GM21529 (cell line): Measurements from ENCODE around the gene PSMD10.

Experiments used
- ATAC-seq: cut with Tn5 transposase; IDR thresholded peaks from one replicate; pipeline ENCODE4 v1.9.1; 2021; ENCODE audit not compliant: unreplicated experiment

PSMD10 gene

DNA sequence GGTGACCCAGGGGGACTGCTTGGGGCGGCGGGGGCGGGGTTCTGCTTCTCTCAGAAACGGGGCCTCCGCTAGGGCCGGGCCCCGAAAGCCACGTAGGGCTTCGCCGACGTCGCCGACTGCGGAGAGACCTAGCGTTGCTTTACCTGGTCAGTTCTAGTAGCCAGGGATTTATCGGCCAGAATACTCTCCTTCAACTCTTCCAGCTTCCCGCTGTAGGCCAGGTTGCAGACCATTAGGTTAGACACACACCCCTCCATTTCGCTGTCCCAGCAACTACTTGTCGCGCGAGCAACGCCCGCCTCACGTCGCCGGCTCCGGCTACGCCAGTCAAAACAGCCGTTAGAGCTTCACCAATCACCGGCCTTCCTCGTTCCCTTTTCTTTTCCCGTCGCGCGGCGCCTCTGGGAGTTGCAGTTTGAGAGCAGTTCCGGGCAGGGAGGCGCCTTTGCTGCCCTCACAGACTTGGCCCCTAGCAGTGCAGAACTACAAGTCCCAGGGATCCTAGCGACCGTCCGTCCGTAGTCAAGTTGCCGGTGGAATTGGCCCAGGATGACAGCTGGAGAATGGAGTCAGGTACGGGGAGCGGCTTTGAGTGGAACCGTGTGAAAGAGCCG is at the start of gene PSMD10, which contains the start of gene ATG4A:
TSS of gene PSMD10 (minus strand) at position 279 of the 614 bp plus-strand sequence. CDS start at position 257, 22 bp downstream.
TSS of gene ATG4A (plus strand) at position 515 of the 614 bp plus-strand sequence. CDS start at position 564, 49 bp downstream.
- peak; percentile 96 for ATAC-seq

GRCh38 chrX:108138814-108139702 is 47.7 kb upstream of the PSMD10 start:
- ATAC-seq: no peak

- ATAC-seq: no peak
These were observed 43.4 kb upstream of the PSMD10 start for GRCh38 chrX:108134724-108135123.

GRCh38 chrX:108132876-108133275 is 41.5 kb upstream of the PSMD10 start:
- no peak for ATAC-seq

GRCh38 chrX:108132034-108132433 is 40.7 kb upstream of the PSMD10 start:
- no peak for ATAC-seq

- no peak for ATAC-seq
These were observed 40.1 kb upstream of the PSMD10 start for GRCh38 chrX:108131471-108131870.

DNA sequence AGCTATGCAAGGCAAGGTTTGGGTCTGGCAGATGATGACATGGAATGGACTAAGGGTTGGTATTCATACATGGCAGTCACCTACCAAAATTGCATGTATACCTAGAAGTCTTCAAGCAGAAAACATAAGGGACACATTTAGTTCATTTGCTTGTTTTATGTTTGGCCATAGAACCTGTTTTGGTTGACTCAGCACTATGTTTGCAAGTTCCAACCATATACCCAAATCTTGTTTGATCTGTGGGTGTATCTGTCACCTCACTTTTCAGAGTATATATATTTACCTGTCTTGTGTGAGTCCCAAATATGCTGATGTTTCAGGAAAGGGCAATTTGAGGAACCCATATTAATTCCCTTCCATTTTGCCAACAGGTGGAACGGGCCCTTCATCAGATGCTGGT is 39.5 kb upstream of the PSMD10 start:
- ATAC-seq: no peak

GRCh38 chrX:108127152-108127551 is 35.8 kb upstream of the PSMD10 start:
- ATAC-seq: no peak

DNA sequence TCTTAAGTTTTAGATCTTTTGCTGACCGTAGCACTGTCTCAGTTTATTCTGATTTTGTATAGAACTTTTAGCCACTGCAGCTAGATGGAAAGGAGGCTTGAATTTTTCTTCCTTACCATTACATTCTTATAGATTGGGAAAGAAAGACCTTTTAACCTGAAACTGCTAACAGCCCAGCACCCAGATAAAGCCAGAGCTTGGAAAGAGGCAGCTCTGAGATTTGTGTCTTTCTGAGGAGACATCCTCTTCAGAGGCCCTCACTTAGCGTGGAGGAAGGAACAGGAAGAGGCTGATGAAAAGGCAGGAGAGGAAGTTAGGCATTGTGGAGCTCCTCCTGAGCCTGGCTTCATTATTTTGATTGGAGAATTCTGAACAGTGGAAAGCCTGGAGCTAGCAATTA is 35.3 kb upstream of the PSMD10 start:
- ATAC-seq: no peak

DNA sequence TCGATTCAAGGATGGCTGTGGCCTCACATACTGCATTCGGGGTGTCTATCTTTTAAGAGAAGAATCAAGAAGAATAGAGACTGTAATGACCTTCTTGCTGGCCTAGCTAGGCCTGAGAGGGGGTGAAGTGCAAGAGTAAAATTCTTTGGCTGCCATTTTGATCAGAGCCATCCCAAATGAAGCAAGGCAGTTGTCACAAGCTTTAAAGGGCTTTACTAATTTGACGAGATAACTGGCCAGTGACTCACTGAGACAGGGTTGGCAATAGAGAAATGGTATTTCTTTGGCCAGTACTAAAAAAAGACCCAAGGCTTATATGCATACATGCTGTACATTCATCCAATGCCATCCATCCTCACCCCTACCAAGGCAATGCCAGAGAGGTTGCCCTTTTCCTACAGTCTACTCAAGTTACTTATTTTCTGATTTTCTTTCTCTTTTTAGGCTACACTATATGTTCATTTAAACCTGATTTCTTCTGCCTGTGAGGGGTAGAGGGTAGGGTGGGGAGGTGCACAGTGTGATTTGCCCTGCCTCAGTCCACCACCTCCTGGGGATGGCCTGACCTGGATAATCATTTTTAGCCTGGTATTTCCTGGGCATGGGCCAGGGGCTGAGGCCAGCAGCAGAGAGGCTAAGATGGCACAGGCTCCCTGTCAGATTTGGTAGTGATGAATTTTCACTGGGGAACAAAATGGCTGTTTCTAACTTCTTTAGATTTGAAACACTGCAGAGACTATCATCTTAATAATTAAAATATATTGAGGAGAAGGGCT is 32.4 kb upstream of the PSMD10 start:
- ATAC-seq: no peak

DNA sequence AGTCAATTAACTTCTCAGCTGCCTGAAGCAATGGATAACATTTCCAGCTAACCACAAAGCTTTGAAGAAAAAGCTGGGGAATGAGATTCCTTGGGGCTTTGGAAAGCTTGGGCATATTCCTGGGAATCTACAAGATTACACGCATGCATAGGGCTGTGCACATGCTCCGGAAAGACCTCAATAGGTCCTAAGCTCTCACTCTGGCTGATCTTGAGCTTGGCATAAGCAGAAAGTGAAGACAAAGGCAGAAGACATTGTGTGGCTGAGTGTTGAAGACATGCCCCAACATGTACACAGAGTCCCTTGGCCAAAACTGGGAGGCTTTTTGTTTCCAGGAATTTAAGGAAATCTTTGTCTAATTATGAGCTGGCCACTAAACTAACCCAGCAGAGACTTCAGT is 31.4 kb upstream of the PSMD10 start:
- no peak for ATAC-seq

DNA sequence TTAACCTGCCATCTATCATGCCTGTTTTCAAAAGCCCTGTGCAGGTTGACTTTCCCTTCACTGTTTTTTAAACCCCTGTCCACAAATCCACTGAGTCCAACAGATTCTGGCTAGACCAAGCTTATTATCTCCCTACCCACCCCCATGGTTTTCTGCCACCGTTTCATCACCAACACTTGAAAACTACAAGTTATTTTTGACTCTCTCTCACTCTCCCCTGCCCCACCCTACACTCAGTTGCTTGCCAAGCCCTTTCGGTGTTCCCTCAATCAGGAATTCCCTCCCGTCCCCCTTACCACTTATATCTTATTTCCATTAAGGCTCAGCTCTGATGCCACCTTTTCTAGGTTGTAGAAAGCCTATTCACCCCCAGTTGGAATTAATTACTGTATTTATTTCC is 29.9 kb upstream of the PSMD10 start:
- no peak for ATAC-seq

- no peak for ATAC-seq
These were observed 26.6 kb upstream of the PSMD10 start for GRCh38 chrX:108117988-108118387.

DNA sequence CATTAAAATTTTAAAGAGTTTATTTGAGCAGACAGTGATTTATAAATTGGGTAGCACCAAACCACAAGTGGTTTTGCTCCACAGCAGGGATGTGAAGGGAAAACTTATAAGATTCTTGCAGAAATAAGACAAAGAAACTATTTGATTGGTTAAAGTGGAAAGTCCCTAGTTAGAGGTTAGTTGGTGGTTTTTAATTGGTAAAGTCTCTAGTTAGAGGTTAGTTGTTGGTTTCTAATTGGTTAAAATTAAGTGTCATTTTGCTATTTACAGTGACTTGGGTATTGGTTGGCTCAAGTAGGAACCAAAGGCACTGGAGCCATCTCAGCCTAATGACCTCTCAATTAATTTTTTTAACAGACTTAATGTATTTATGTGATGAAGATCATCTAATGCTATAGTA is 23.2 kb upstream of the PSMD10 start:
- ATAC-seq: no peak

- ATAC-seq: no peak
These were observed 14.1 kb upstream of the PSMD10 start for GRCh38 chrX:108105473-108105872.

GRCh38 chrX:108097380-108097779 is 6.0 kb upstream of the PSMD10 start:
- ATAC-seq: no peak

DNA sequence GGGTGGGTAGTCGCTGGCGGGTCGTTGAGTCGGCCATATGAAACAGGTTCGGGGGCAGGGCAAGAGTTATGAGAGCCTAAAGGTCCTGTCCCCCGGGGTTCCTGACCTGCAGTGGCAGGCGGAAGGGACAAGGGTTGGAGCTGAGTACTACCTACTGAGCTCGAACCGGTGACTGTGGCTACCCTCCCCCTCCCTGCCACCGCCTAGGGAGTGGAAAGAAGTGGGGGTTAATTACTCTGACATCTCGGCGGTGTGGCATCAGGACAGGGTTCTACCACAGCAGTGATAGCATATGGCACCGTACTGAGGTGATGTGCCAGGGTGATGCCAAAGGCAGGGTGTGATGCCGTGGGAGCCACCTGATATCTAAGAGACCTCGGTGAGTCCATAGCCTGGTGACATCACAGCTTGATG is 543 bp upstream of the PSMD10 start:
- peak; percentile 43 for ATAC-seq

DNA sequence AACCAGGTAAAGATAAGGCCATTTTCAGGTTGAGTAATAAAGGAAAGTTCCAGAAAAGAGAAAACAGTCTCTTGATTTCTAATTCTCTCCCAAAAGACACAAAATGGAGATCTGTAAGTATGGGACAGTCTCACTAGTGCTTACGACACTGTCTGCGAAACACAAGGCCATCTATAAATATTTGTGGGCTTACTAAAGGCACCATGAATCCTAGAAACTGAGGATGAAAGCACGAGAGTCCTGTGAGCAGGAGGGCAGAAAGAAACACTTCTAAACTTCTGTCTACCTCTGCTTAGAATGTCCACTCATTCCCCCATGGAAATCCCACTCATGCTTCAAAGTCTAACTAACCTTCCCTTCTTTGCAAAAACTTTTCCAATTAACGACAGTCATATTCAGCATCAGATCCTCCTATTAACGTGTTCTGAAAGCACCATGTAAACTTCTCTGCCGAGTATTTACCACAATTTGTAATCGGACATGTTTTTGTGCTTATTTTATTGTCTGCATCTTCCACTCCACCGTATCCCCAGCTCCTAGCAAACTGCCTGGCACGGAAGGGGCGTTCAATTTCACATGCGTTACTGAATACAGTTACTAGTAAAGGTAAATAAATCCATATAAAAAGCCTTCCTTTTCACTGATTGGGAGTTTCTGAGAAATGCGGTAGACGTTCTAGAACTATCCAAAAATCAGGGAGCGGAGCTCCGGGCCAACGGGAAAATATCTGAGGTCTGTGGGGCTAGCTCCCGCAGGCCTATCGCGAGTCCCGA is 665 bp downstream of the PSMD10 start:
- no peak for ATAC-seq

DNA sequence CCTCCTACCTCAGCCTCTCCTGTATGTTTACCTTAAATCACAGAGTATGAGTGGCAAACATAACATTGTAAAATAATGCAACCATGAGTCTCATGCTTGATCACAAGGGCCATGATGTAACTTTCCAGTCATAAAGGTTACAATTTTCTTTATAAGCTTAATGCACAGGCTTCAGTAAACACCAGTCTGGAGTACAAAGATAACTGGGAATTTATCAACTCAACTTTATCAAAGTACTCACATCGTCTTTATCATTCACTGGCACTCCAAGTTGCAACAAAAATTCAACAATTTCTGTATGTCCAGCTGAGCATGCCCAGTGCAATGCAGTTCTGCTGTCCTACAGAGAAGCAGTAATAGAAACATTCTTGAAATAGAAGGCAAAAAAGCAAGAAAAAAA is 2.8 kb downstream of the PSMD10 start:
- no peak for ATAC-seq

- ATAC-seq: no peak
These were observed 3.5 kb downstream of the PSMD10 start for GRCh38 chrX:108087792-108088191.

GRCh38 chrX:108081110-108081509 is 10.2 kb downstream of the PSMD10 start:
- no peak for ATAC-seq
